ENCODE measurements around the gene ANGPTL4. TPM values are rescaled to one million over a fixed set of nuclear protein-coding genes. Genes with fewer than 3 reads are reported as not detected.

The ANGPTL4 gene
- total and polyA plus RNA-seq, 9 of the 15 experiments (the other 6 are each of a cell fraction or from before 2014, with no cell fraction given), result 0.05 to 0.77 (median 0.22) TPM; not detected in 4

DNA sequence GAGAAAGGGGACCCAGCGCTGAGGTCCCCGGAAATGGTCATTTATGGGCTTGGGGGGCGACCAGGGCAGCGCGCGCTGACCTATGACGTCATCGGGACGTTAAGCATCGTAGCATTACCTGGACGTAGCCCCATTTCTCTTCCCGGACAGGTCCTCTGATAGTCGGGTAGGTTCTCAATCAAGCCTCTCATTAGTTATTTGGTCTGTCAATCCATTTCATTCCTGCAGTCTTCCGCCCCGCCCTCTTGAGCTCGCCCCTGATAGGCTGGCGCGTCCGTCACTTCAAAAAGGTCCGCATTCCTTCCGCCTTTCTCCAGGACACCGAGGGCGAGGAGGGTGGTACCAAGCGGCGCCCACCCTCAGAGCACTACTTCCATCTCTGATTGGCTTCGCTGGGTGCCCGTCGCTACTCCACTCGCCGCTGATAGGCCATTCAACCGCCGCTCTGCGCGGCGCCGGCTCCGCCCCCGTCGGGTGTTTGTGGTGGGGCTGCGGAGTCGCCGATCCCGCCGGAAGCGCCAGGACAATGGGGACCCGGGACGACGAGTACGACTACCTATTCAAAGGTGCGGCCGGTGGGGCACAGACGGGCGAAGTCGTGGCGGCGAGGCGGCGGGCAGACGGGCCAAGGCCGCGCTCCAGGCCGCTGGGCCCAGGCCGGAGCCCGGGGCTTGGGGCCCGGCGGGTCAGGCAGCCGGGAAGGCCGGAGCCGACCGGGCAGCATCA is 26.1 kb downstream of the ANGPTL4 start, which contains the start of gene RAB11B (continued):
- TF ChIP-seq TCF3 (CRISPR knock-in tag; IDR thresholded peaks at IDR 0.05) (no peak), WHSC1 (IDR thresholded peaks at IDR 0.05; ENCODE audit: low read length) (no peak), TEAD2 (tag; IDR thresholded peaks at IDR 0.05) (peak; percentile 64; the same call in 1 of the 2 replicates), FOXA3 (CRISPR knock-in tag; conservative IDR thresholded peaks at IDR 0.05 in 1 of 2, IDR thresholded peaks at IDR 0.05 in 1 of 2) (no peak), FIP1L1 (IDR thresholded peaks at IDR 0.05; ENCODE audit: low read depth, low read length, poor library complexity, severe bottlenecking) (peak; percentile 90), ZNF134 (CRISPR knock-in tag; conservative IDR thresholded peaks at IDR 0.05) (no peak), ZEB2 (IDR thresholded peaks at IDR 0.05) (peak; percentile 93; the same call in 1 of the 2 replicates), ZBTB12 (CRISPR knock-in tag; IDR thresholded peaks at IDR 0.05) (peak; percentile 93), THAP7 (CRISPR knock-in tag; IDR thresholded peaks at IDR 0.05) (0 out of 2 replicates have a peak, but pooled peaks have one; percentile 20)
- TF ChIP-seq, protein P1, sequence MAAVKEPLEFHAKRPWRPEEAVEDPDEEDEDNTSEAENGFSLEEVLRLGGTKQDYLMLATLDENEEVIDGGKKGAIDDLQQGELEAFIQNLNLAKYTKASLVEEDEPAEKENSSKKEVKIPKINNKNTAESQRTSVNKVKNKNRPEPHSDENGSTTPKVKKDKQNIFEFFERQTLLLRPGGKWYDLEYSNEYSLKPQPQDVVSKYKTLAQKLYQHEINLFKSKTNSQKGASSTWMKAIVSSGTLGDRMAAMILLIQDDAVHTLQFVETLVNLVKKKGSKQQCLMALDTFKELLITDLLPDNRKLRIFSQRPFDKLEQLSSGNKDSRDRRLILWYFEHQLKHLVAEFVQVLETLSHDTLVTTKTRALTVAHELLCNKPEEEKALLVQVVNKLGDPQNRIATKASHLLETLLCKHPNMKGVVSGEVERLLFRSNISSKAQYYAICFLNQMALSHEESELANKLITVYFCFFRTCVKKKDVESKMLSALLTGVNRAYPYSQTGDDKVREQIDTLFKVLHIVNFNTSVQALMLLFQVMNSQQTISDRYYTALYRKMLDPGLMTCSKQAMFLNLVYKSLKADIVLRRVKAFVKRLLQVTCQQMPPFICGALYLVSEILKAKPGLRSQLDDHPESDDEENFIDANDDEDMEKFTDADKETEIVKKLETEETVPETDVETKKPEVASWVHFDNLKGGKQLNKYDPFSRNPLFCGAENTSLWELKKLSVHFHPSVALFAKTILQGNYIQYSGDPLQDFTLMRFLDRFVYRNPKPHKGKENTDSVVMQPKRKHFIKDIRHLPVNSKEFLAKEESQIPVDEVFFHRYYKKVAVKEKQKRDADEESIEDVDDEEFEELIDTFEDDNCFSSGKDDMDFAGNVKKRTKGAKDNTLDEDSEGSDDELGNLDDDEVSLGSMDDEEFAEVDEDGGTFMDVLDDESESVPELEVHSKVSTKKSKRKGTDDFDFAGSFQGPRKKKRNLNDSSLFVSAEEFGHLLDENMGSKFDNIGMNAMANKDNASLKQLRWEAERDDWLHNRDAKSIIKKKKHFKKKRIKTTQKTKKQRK (IDR thresholded peaks at IDR 0.05; ENCODE audit: borderline replicate concordance, low read depth, low read length), result peak; percentile 97
- TF ChIP-seq, protein P2, sequence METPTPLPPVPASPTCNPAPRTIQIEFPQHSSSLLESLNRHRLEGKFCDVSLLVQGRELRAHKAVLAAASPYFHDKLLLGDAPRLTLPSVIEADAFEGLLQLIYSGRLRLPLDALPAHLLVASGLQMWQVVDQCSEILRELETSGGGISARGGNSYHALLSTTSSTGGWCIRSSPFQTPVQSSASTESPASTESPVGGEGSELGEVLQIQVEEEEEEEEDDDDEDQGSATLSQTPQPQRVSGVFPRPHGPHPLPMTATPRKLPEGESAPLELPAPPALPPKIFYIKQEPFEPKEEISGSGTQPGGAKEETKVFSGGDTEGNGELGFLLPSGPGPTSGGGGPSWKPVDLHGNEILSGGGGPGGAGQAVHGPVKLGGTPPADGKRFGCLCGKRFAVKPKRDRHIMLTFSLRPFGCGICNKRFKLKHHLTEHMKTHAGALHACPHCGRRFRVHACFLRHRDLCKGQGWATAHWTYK (CRISPR knock-in tag; IDR thresholded peaks at IDR 0.05), result 0 out of 2 replicates have a peak, but pooled peaks have one; percentile 44
